GDM1 (cell line): ENCODE results near the gene CABP5.

Source experiments
- DNase-seq: peaks from one replicate; lab custom pipeline; 2025; lab: John Stamatoyannopoulos, UW

The CABP5 gene

GRCh38 chr19:48030073-48030472 is 13.8 kb downstream of the CABP5 start:
- no peak for DNase-seq

- DNase-seq: no peak
Observed at GRCh38 chr19:48029431-48029830, 14.4 kb downstream of the CABP5 start.

GRCh38 chr19:48025480-48025879 is 18.4 kb downstream of the CABP5 start:
- no peak for DNase-seq

- DNase-seq: no peak
Observed at GRCh38 chr19:48023518-48023917, 20.4 kb downstream of the CABP5 start.

GRCh38 chr19:48023011-48023410 is 20.9 kb downstream of the CABP5 start:
- DNase-seq: no peak

GRCh38 chr19:48020686-48021085 is 23.2 kb downstream of the CABP5 start:
- DNase-seq: no peak

- no peak for DNase-seq
Observed at GRCh38 chr19:48010932-48011758, 32.7 kb downstream of the CABP5 start.

GRCh38 chr19:48006762-48007161 is 37.1 kb downstream of the CABP5 start:
- DNase-seq: no peak

GRCh38 chr19:48004236-48004635 is 39.6 kb downstream of the CABP5 start:
- no peak for DNase-seq

- no peak for DNase-seq
Observed at GRCh38 chr19:48000846-48001245, 43.0 kb downstream of the CABP5 start.

- no peak for DNase-seq
Observed at GRCh38 chr19:47998800-47999199, 45.1 kb downstream of the CABP5 start.

GRCh38 chr19:47996230-47996727 is 47.6 kb downstream of the CABP5 start:
- DNase-seq: no peak

GRCh38 chr19:47994209-47994802 is 49.6 kb downstream of the CABP5 start, which contains the start of gene ELSPBP1:
Gene ELSPBP1, plus strand, starts transcription at chr19:47994632. Its CDS starts 14,036 bp downstream, at chr19:48008668.
- DNase-seq: no peak

GRCh38 chr19:47992070-47992469 is 51.8 kb downstream of the CABP5 start, which contains the start of gene BSPH1:
Gene BSPH1, minus strand, starts transcription at chr19:47992170. Its CDS starts 89 bp downstream, at chr19:47992081.
- DNase-seq: no peak

- DNase-seq: no peak
Observed at GRCh38 chr19:47991191-47991808, 52.6 kb downstream of the CABP5 start.
